HCT116 (cell line): ENCODE data around the gene RGS12.

Experiments
- CEBPB ChIP-seq: IDR thresholded peaks from 2 replicates; pipeline ENCODE4 v1.6.1; 2012; ENCODE audit warnings: low read depth
- EGR1 ChIP-seq: IDR thresholded peaks from 2 replicates; pipeline ENCODE4 v1.6.1; 2012; ENCODE audit warnings: low read depth
- EZH2 ChIP-seq: fragments of 200-600 bp; sonication (generic); IDR thresholded peaks from 2 replicates; pipeline ENCODE4 v1.6.1; 2017; ENCODE audit warnings: antibody characterized with exemption, mixed run types
- FOSL1 ChIP-seq: IDR thresholded peaks from 2 replicates; pipeline ENCODE4 v1.6.1; 2012; ENCODE audit warnings: low read depth
- POLR2A ChIP-seq: IDR thresholded peaks from 2 replicates; pipeline ENCODE4 v1.7.0; 2011; ENCODE audit warnings: borderline replicate concordance; ENCODE audit not compliant: insufficient read depth, insufficient read length; ENCODE audit errors: extremely low read depth
- REST ChIP-seq: IDR thresholded peaks from 2 replicates; pipeline ENCODE4 v1.6.1; 2012; ENCODE audit warnings: low read depth
- SIN3A ChIP-seq: IDR thresholded peaks from 2 replicates; pipeline ENCODE4 v1.6.1; 2012; ENCODE audit warnings: low read depth
- TF ChIP-seq, protein P1 (sequence below), 3 experiments: fragments of 200-600 bp in 1 of 3; sonication (generic) in 1 of 3; IDR thresholded peaks in 2 of 3; conservative IDR thresholded peaks in 1 of 3; 2 replicates each; pipeline ENCODE4 v1.5.1; 2012 to 2017; ENCODE audit warnings: low read depth in 2 of 3, low read length in 2 of 3, antibody characterized with exemption in 1 of 3, borderline replicate concordance in 1 of 3, control low read depth in 1 of 3, mild to moderate bottlenecking in 1 of 3, mixed read lengths in 1 of 3, mixed run types in 1 of 3, moderate library complexity in 1 of 3; ENCODE audit not compliant: insufficient read depth in 1 of 3
- TF ChIP-seq, protein P2 (sequence below): IDR thresholded peaks from 2 replicates; pipeline ENCODE4 v1.6.1; 2012

- TF ChIP-seq, protein P1, sequence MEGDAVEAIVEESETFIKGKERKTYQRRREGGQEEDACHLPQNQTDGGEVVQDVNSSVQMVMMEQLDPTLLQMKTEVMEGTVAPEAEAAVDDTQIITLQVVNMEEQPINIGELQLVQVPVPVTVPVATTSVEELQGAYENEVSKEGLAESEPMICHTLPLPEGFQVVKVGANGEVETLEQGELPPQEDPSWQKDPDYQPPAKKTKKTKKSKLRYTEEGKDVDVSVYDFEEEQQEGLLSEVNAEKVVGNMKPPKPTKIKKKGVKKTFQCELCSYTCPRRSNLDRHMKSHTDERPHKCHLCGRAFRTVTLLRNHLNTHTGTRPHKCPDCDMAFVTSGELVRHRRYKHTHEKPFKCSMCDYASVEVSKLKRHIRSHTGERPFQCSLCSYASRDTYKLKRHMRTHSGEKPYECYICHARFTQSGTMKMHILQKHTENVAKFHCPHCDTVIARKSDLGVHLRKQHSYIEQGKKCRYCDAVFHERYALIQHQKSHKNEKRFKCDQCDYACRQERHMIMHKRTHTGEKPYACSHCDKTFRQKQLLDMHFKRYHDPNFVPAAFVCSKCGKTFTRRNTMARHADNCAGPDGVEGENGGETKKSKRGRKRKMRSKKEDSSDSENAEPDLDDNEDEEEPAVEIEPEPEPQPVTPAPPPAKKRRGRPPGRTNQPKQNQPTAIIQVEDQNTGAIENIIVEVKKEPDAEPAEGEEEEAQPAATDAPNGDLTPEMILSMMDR (IDR thresholded peaks at IDR 0.05 in 2 of 3, conservative IDR thresholded peaks at IDR 0.05 in 1 of 3; ENCODE audit: borderline replicate concordance in 1 of 3, insufficient read depth in 1 of 3, low read depth in 2 of 3, low read length in 2 of 3), result no peak
- TF ChIP-seq, protein P2, sequence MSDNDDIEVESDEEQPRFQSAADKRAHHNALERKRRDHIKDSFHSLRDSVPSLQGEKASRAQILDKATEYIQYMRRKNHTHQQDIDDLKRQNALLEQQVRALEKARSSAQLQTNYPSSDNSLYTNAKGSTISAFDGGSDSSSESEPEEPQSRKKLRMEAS, result no peak
- TF ChIP-seq SIN3A (no peak), POLR2A (no peak), EGR1 (no peak), FOSL1 (no peak), EZH2 (no peak), CEBPB (no peak), REST (no peak)
Observed at GRCh38 chr4:3268395-3269104, 24.3 kb upstream of the RGS12 start.
